Right atrium auricular region (tissue), 2 donors: ENCODE measurements around the gene GRAMD4. TPM values are rescaled to one million over a fixed set of nuclear protein-coding genes. Genes with fewer than 3 reads are reported as not detected.

Source experiments
- DNase-seq: peaks from one replicate; pipeline ENCODE4 v3.0.0-alpha.2; 2019; ENCODE audit warnings: low spot score
- H3K27ac ChIP-seq, 2 donors: fragments of 200-600 bp; sonication (generic); 1 replicate in 1 of 2; 2 replicates in 1 of 2; pipeline ENCODE4 v1.5.1; 2016 to 2019
- H3K27me3 ChIP-seq, 2 donors: fragments of 200-600 bp; sonication (generic); one replicate each; pipeline versions ENCODE4 v1.5.1 to v1.6.0; 2017 to 2019
- H3K36me3 ChIP-seq: fragments of 200-600 bp; sonication (generic); one replicate; pipeline ENCODE4 v1.5.1; 2016
- H3K4me1 ChIP-seq, 2 donors: fragments of 200-600 bp; sonication (generic); one replicate each; pipeline versions ENCODE4 v1.5.1 to v1.6.0; 2017 to 2019
- H3K4me3 ChIP-seq, 2 donors: fragments of 200-600 bp; sonication (generic); 1 replicate in 1 of 2; 2 replicates in 1 of 2; pipeline ENCODE4 v1.5.1; 2017 to 2019; ENCODE audit warnings: mild to moderate bottlenecking in 1 of 2, moderate library complexity in 1 of 2
- H3K9me3 ChIP-seq, 2 donors: fragments of 200-600 bp; sonication (generic); one replicate each; pipeline ENCODE4 v1.5.1; 2019
- CTCF ChIP-seq, 2 donors: fragments of 200-600 bp; sonication (generic); IDR thresholded peaks; one replicate each; pipeline ENCODE4 v1.5.1; 2019; ENCODE audit warnings: antibody characterized with exemption in 2 of 2
- total RNA-seq, 2 donors: library from RNA; depleted of rRNA; stranded (reverse); fragments of >200 nt; gene quantifications; one replicate each; pipeline ENCODE4 v1.1.0, GENCODE V29; 2016

GRAMD4 gene
- total RNA-seq, 2 donors from 2014 or later = 29.1 to 31.6 TPM

GRCh38 chr22:46678003-46678657 is 57.9 kb downstream of the GRAMD4 start:
- Histone ChIP-seq H3K9me3 (no peaks in the 10 kb centered on the region), H3K36me3 (peaks cover 33% of the 10 kb centered on the region), H3K4me3 (no peak overlapping the region), H3K27ac (peak overlapping the region in 1 of 2 donors; percentile 67), H3K27me3 (no peaks in the 10 kb centered on the region), H3K4me1 (peaks cover 0 to 36% of the 10 kb centered on the region in 2 donors)
- no peak for DNase-seq
- TF ChIP-seq CTCF (IDR thresholded peaks at IDR 0.05) = no peak

DNA sequence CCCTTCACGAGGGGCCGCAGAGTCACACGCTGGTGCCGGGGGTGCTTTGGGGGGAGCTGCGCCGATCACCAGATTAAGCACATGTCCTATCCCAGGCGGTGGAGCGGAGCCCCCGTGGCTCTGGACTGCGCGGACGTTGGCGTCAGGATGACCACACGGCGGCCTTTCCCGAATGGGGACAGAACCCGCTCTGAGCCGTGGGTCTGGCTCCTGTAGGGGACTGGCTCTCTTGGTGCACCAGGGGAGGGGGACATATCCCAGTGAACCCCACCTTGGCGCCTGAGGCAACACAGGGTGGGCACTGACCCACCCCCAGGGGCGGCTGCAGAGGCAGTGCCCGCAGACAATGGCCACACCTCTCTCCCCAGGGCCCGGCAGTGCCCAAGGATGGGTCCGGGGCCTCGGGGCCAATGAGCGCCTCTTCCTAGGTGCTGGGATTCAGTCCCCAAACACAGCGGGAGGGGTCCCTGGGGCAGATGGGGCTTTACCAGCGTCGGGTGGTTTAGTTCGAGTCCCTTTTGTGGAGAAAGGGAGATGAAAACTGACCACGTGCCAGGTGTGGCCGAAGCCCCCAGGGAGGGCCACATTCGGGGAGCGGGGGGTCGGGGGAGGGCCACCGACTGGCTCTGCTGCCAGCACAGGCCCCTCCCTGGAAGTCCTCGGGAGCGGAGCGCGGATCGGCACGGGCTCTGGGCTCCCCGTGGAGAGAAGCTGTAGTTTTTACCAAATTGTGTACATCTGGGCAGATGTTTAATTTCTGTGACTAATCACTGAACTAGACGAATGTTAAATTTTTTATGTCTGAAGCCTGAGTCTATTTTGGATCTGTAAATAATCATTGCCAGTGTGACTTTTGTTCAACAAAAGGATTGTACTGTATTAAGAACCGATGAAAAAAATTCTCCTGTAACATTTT is 58.9 kb downstream of the GRAMD4 start:
- Histone ChIP-seq H3K27me3 (no peaks in the 10 kb centered on the region), H3K27ac (peak overlapping the region in 1 of 2 donors; percentile 67), H3K4me1 (peaks cover 0 to 32% of the 10 kb centered on the region in 2 donors), H3K4me3 (no peak overlapping the region), H3K36me3 (peaks cover 30% of the 10 kb centered on the region), H3K9me3 (no peaks in the 10 kb centered on the region)
- no peak for DNase-seq
- no peak for TF ChIP-seq CTCF (IDR thresholded peaks at IDR 0.05)

- no peak for TF ChIP-seq CTCF (IDR thresholded peaks at IDR 0.05)
- Histone ChIP-seq H3K27me3 (no peaks in the 10 kb centered on the region), H3K27ac (peak overlapping the region in 1 of 2 donors; percentile 67), H3K36me3 (peaks cover 24% of the 10 kb centered on the region), H3K4me1 (peaks cover 0 to 39% of the 10 kb centered on the region in 2 donors), H3K4me3 (no peak overlapping the region), H3K9me3 (no peaks in the 10 kb centered on the region)
- DNase-seq = no peak
These were observed 59.6 kb downstream of the GRAMD4 start for GRCh38 chr22:46679706-46680269.

DNA sequence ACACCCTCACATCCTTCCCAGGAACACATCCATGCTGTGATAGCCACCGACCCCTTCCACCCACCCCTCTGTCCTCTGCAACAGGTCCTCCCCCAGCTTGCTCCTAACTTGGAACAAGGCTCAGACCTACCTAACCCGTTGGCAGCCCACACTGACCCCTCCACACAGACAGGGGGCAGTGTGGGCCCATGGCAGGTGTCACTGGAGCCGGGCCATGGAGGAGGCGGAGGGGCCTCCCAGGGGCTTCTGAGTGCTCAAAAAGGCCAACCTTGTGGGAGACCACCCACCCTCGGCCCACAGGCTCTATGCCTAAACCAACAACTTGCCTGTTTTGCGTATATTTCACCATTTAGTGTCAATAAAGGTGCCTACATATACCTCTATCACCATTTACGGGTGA is 60.8 kb downstream of the GRAMD4 start:
- Histone ChIP-seq H3K4me3 (no peak overlapping the region), H3K36me3 (peaks cover 13% of the 10 kb centered on the region), H3K27me3 (no peaks in the 10 kb centered on the region), H3K27ac (no peak overlapping the region), H3K4me1 (peaks cover 0 to 46% of the 10 kb centered on the region in 2 donors), H3K9me3 (no peaks in the 10 kb centered on the region)
- peak in 1 of 2 donors; percentile 46 for TF ChIP-seq CTCF (IDR thresholded peaks at IDR 0.05)
- no peak for DNase-seq

DNA sequence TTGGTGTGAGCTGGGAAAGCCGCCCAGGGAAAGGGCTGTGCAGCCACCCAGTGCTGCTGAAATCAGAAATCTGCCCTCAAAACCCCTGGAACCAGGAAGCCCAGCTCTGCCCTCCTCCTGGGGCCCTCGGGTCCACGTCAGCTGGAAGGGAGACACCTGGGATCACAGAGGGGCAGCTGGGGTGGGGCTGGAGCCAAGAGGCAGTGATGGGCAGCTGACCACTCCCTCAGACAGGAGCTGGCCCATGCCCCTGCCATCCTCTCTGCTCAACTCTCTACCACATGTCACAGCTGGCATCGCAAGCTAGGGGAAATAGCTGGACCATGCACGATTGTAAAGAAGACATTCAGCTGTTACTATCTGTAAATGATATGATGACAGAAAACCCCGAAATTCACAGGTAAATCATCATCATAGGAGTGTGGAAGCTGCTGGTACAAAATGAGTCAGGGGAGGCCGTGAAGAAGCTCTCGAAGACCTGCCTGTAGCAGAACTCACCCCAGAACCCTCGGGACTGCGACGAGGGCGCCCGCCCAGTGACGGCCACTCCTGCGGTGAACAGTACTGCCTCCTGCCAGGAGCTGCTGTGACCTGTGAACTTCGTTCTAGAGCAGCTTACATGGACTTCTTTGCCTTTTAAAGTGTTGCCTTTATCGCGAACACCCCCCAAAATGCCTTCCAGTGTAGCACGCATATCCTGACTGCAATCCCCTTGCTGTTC is 62.0 kb downstream of the GRAMD4 start:
- H3K27me3 ChIP-seq = no peaks in the 10 kb centered on the region
- H3K9me3 ChIP-seq = no peaks in the 10 kb centered on the region
- H3K36me3 ChIP-seq = peaks cover 12% of the 10 kb centered on the region
- H3K4me1 ChIP-seq = peaks cover 0 to 50% of the 10 kb centered on the region in 2 donors
- no peak overlapping the region for H3K4me3 ChIP-seq
- peak overlapping the region in 1 of 2 donors; percentile 35 for H3K27ac ChIP-seq
- no peak for DNase-seq
- TF ChIP-seq CTCF (IDR thresholded peaks at IDR 0.05) = no peak
